Keratinocyte (primary cell): ENCODE results near the gene ANXA7. TPM values are rescaled to one million over a fixed set of nuclear protein-coding genes. Genes with fewer than 3 reads are reported as not detected.

ENCODE experiments used
- DNase-seq: peaks from one replicate; pipeline ENCODE4 v3.0.0-alpha.2; 2011; ENCODE audit warnings: low read depth, missing footprints, low spot score
- FAIRE-seq: peaks from 2 replicates; lab custom pipeline; 2011; peaks lifted over from hg19 to GRCh38; lab: Jason Lieb, UNC
- H2AFZ ChIP-seq: 2 replicates; pipeline ENCODE4 v1.6.0; 2012; ENCODE audit warnings: low read length, control low read depth, inconsistent platforms; ENCODE audit not compliant: control insufficient read depth
- H3K27ac ChIP-seq: 2 replicates; pipeline ENCODE4 v1.5.1; 2011; ENCODE audit warnings: low read length; ENCODE audit not compliant: control insufficient read depth, insufficient read depth
- H3K27me3 ChIP-seq: 3 replicates; pipeline ENCODE4 v1.6.0; 2011; ENCODE audit warnings: low read length; ENCODE audit not compliant: control insufficient read depth, insufficient read depth; ENCODE audit errors: extremely low read depth
- H3K36me3 ChIP-seq, 2 experiments: 2 replicates in 1 of 2; 3 replicates in 1 of 2; pipeline ENCODE4 v1.5.1; 2011; ENCODE audit warnings: low read length in 2 of 2, mild to moderate bottlenecking in 1 of 2; ENCODE audit not compliant: control insufficient read depth in 2 of 2, insufficient read depth in 2 of 2; ENCODE audit errors: extremely low read depth in 1 of 2
- H3K4me1 ChIP-seq: 3 replicates; pipeline ENCODE4 v1.5.1; 2011; ENCODE audit warnings: low read length; ENCODE audit not compliant: control insufficient read depth, insufficient read depth; ENCODE audit errors: extremely low read depth
- H3K4me2 ChIP-seq: 3 replicates; pipeline ENCODE4 v1.6.0; 2011; ENCODE audit warnings: low read depth, low read length; ENCODE audit not compliant: control insufficient read depth, insufficient read depth; ENCODE audit errors: extremely low read depth
- H3K4me3 ChIP-seq, 3 experiments: fragments of 200-600 bp in 1 of 3; sonication (generic) in 1 of 3; 2 replicates in 2 of 3; 3 replicates in 1 of 3; pipeline ENCODE4 v1.5.1; 2011 to 2016; ENCODE audit warnings: low read length in 3 of 3, mild to moderate bottlenecking in 3 of 3, control low read depth in 2 of 3, inconsistent platforms in 1 of 3, low read depth in 1 of 3, mixed read lengths in 1 of 3, mixed run types in 1 of 3, moderate library complexity in 1 of 3; ENCODE audit not compliant: control insufficient read depth in 2 of 3, insufficient read depth in 2 of 3; ENCODE audit errors: extremely low read depth in 1 of 3
- H3K79me2 ChIP-seq: 2 replicates; pipeline ENCODE4 v1.6.0; 2012; ENCODE audit warnings: low read length; ENCODE audit not compliant: control insufficient read depth, insufficient read depth
- H3K9ac ChIP-seq: 3 replicates; pipeline ENCODE4 v1.6.0; 2011; ENCODE audit warnings: low read length; ENCODE audit not compliant: control insufficient read depth, insufficient read depth; ENCODE audit errors: extremely low read depth
- H3K9me1 ChIP-seq: 3 replicates; pipeline ENCODE4 v1.6.0; 2011; ENCODE audit warnings: low read length; ENCODE audit not compliant: control insufficient read depth, insufficient read depth; ENCODE audit errors: extremely low read depth
- H3K9me3 ChIP-seq: 2 replicates; pipeline ENCODE4 v1.5.1; 2012; ENCODE audit warnings: low read depth, low read length; ENCODE audit not compliant: control insufficient read depth
- H4K20me1 ChIP-seq: 3 replicates; pipeline ENCODE4 v1.6.0; 2011; ENCODE audit warnings: low read length; ENCODE audit not compliant: control insufficient read depth, insufficient read depth; ENCODE audit errors: extremely low read depth
- CTCF ChIP-seq, 3 experiments: IDR thresholded peaks in 1 of 3; conservative IDR thresholded peaks in 1 of 3; optimal IDR thresholded peaks in 1 of 3; 2 replicates in 2 of 3; 3 replicates in 1 of 3; pipeline versions ENCODE3 to v1.5.1; 2011; ENCODE audit warnings: low read length in 3 of 3, mild to moderate bottlenecking in 3 of 3, moderate library complexity in 2 of 3, control low read depth in 1 of 3, inconsistent platforms in 1 of 3; ENCODE audit not compliant: insufficient read depth in 2 of 3; ENCODE audit errors: extremely low read depth in 1 of 3
- EZH2 ChIP-seq: IDR thresholded peaks from one replicate; pipeline ENCODE4 v1.6.1; 2012; ENCODE audit warnings: inconsistent platforms, mild to moderate bottlenecking, low read length, moderate library complexity
- dilution Hi-C: fragments of 300-500 bp; cut with MboI; formaldehyde crosslinking; loops from one replicate; pipeline ENCODE4 v1.7.0; 2020; ENCODE audit warnings: low sequenced_read_pairs; ENCODE audit not compliant: extremely low pct_ligation_motif_present
- polyA plus RNA-seq, 5 experiments: library from polyadenylated mRNA; depleted of rRNA in 3 of 5; stranded (reverse) in 3 of 5; stranded (forward) in 1 of 5; unstranded in 1 of 5; fragments of >200 nt; gene quantifications; 1 replicate in 1 of 5; 2 replicates in 3 of 5; 3 replicates in 1 of 5; pipeline versions ENCODE4 v1.2.1 to v1.2.3, GENCODE V29; 2011 to 2012; ENCODE audit warnings: missing spikeins in 2 of 5, low read depth in 1 of 5, low replicate concordance in 1 of 5

Gene ANXA7
- polyA plus RNA-seq, 1 donor (not counting 4 experiments of a cell fraction or from before 2014, with no cell fraction given) = 144 TPM

- H3K9me3 ChIP-seq = no peaks in the 10 kb centered on the region
- no peak for TF ChIP-seq CTCF (optimal IDR thresholded peaks at IDR 0.05 in 1 of 3, IDR thresholded peaks at IDR 0.05 in 1 of 3, conservative IDR thresholded peaks at IDR 0.05 in 1 of 3; ENCODE audit: extremely low read depth in 1 of 3, insufficient read depth in 2 of 3, low read length in 3 of 3)
- TF ChIP-seq EZH2 = no peak
- H3K9me1 ChIP-seq = no peaks in the 10 kb centered on the region
- H3K4me1 ChIP-seq = no peaks in the 10 kb centered on the region
- peaks cover 0 to 6% of the 10 kb centered on the region in 2 experiments for H3K36me3 ChIP-seq
- H4K20me1 ChIP-seq = no peaks in the 10 kb centered on the region
- H2AFZ ChIP-seq = no peak overlapping the region
- no peaks in the 10 kb centered on the region for H3K27me3 ChIP-seq
- H3K27ac ChIP-seq = no peak overlapping the region
- no peak overlapping the region for H3K9ac ChIP-seq
- H3K79me2 ChIP-seq = no peaks in the 10 kb centered on the region
- FAIRE-seq (no peak), DNase-seq (no peak)
- dilution Hi-C loops = no loop called here
- H3K4me2 ChIP-seq = no peak overlapping the region
- H3K4me3 ChIP-seq = no peak overlapping the region
Measured at GRCh38 chr10:73459683-73460314, 45.9 kb upstream of the ANXA7 start.

- Histone ChIP-seq H3K36me3 (peaks cover 0 to 3% of the 10 kb centered on the region in 2 experiments), H3K9ac (no peak overlapping the region), H3K9me3 (no peaks in the 10 kb centered on the region), H3K79me2 (no peaks in the 10 kb centered on the region), H3K27me3 (no peaks in the 10 kb centered on the region), H4K20me1 (no peaks in the 10 kb centered on the region), H3K4me3 (no peak overlapping the region), H3K4me2 (no peak overlapping the region), H3K4me1 (no peaks in the 10 kb centered on the region), H3K27ac (no peak overlapping the region), H2AFZ (no peak overlapping the region), H3K9me1 (no peaks in the 10 kb centered on the region)
- FAIRE-seq (no peak), DNase-seq (no peak)
- TF ChIP-seq CTCF (optimal IDR thresholded peaks at IDR 0.05 in 1 of 3, IDR thresholded peaks at IDR 0.05 in 1 of 3, conservative IDR thresholded peaks at IDR 0.05 in 1 of 3; ENCODE audit: extremely low read depth in 1 of 3, insufficient read depth in 2 of 3, low read length in 3 of 3) (no peak), EZH2 (no peak)
- dilution Hi-C loops = no loop called here
Measured at GRCh38 chr10:73456187-73456890, 42.5 kb upstream of the ANXA7 start.
